ENCODE results near the gene SPATA18.

GRCh38 chr4:52012651-52013050, 38.5 kb upstream of the SPATA18 start:
- no peak for TF ChIP-seq CTCF (IDR thresholded peaks at IDR 0.05)
- no peak for TF ChIP-seq POLR2A (IDR thresholded peaks at IDR 0.05)
